NCI-H82 treated with DMSO at 0.1 percent for 48 hours (cell line): ENCODE data around the gene ELF1.

Experiments used
- DNase-seq: peaks from one replicate; lab custom pipeline; 2025; ENCODE audit not compliant: unreplicated experiment; lab: John Stamatoyannopoulos, UW

The ELF1 gene

DNA sequence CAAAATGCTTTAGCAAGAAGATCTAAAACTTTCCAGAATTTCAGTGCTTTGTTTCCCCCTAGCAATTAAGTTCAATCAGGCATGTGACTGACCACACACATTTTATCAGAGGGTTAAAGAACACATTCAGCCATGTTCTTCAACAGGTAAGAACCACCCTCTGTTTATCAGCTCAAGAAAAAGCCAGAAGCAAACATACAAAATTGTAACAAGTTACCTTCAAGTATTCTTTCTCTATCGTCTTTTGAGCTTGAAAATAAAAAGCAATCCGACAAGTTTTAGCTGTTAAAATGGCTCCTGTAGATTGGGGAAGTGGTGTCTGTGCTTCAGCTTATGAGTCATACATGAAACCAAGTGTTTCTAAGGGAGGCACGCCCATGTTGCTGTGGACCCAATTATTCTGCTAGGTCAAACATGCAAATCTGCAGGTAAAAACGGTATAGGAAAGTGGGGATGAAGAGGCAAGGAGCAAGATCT, at the start of gene ELF1:
ELF1 (minus strand) TSS at position 306 of the 477 bp plus-strand sequence. CDS start 37,262 bp downstream, outside the sequence.
- DNase-seq, result no peak

DNA sequence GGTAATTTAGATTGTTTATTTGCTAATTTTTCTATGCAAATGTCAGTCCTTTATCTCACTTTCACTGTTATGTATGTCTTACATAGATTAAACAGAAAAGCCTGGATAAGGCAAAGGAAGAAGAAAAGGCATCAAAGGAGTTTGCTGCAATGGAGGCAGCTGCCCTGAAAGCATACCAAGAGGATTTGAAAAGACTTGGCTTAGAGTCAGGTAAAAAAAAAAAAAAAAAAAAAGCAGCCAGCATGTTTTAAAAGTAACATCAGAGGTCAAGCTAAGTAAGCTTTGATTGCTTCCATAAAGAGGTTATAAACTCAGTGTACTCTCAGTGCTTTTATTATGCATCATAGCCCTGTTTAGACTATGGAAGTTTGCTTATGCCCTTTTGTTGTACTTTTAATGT, 46.0 kb upstream of the ELF1 start:
- DNase-seq, result no peak

DNA sequence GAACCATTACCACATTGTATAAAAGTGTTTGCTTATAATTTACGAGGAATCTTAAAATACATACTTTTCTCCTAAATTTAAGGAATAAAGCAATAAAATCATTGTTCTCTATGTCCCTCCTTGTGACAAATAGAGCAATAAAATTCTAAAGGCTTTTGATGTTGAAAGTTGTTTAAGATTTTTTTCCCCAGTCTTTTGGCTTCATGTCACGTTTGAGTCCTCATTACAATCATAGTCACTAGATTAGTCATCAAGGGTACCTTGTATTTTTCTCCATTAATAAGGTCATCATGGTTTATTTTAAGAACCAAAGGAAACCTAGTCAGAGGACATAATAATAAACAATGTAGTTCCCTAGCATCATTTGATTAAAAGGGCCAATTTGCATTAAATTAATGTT, 45.4 kb upstream of the ELF1 start:
- no peak for DNase-seq

DNA sequence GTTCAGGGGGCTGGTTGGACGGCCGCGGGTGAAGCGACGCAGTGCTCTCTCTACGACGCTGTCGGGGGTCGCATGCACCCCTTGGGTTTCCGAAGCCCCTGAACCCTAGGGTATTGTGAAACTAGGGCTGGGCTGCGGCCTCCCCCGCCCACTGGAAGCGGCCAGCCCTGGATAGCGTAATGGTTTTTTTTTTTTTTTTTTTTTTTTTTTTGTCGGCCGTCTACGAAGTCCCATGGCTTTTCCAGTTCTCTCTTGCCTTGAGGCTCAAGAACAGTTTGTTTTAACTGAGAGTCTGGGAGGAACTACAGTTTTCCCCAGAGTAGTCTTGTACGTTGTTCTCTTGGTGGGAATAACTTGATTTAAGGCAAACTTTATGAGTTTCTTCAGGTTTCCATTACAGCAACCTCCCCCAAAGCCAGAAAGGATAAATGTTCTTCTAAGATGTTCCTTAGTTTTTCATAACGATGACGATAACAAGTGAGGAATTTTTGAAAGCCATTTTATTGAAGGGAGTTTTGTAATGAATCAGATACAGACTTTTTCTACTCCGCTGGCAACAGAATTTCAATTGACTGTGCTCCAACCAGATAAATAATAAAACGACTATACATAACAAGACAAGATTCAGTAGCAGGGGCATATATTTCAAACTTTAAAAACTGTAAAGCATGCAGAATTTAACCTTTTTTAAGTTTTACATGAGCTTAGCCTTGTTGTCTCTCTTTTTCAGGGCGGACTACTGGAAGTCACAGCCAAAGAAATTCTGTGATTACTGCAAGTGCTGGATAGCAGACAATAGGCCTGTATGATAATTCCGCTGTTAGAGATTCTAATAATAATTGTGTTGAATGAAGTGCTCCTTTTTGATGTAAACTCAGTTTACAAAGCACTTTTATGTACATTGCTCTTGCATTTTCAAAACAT, 43.1 kb upstream of the ELF1 start:
- no peak for DNase-seq

DNA sequence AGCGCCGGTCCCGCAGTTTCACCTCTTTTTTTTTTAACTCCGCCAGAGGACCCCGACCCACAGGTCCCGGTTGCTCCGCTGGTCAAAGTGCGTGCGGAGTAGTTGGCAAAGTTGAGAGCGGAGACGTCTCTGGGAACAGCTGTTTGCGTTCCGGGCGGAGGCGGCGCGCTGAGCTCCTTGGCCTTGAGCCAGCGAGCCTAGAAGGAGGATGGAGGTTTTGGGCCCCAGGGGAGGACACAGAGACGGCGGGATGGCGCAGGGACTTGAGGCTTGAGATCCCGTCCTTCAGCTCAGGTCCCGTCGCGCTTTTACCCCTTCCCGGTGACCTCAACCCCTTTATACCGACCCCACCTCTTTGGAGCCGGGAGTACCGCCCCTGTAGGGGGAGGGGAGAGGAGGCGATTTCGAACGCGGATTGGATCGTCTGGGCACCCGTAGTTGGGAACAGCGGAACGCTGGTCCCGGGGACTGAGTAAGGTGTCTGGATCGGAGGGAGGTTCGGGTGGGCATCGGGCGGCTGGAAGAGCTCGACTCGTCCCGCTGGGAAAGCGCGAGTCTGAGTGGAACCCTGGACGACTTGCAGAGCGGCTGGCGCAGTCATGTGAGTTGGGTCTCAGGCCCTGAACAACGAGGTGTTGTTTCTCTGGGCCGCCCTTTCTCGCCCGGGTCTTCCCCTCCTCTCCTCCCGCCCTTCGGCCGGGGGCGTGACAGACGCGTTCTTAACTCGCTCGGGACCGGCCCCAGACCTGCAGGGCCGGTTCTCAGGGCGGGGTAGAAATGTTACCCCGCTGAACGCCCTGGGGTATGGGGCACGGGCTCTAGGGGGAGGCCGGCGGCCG, 42.2 kb upstream of the ELF1 start, which contains the start of gene WBP4:
WBP4 (plus strand) TSS at position 435 of the 839 bp plus-strand sequence; CDS start at position 600, 165 bp downstream.
- peak; percentile 94 for DNase-seq

DNA sequence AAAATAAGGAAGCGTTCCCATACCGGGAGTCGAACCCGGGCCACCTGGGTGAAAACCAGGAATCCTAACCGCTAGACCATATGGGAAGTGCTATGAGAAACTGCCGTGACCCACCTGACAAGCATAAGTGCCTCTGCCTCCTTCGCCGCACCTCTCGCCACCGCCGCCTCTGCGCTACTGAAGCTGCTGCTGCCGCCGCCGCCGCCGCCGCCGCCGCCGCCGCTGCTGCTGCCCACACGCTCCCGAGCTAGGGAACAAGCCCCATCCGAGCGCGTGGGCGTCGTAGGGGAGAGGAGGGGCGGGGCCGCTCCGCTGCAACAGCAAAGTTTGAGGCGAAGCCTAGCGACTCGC, 41.6 kb upstream of the ELF1 start:
- DNase-seq, result peak; percentile 88

DNA sequence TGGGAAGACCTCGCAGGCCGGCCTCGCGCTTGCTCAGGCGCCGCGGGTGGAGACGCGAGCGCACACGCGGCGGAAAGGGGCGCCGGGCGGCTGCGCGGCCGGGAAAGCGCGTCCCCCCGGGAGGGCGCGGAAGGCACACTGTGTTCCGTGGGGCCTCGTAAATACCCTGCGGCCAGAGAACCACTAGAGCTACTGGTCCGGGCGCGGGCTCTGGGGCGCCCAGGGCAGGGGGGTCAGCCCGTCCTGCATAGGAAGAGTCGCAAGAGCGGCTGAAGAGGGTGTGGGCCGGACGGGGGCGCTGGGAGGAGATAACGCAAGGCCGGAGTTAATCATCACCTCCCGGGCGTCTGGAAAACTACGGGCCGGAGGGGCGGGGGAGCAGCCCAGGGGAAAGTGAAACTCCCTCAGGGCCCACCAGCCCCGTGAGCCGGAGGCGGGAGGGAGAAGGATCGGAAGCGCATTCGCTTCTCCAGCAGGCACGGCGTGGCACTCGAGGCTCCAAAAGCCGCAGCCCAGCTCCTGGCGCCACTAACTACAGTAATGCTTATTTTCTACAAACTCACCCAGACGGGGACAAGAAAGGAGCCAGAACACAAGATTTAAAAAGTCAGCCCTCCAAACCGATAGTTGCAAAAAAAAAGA, 41.1 kb upstream of the ELF1 start:
- DNase-seq, result peak; percentile 88

DNA sequence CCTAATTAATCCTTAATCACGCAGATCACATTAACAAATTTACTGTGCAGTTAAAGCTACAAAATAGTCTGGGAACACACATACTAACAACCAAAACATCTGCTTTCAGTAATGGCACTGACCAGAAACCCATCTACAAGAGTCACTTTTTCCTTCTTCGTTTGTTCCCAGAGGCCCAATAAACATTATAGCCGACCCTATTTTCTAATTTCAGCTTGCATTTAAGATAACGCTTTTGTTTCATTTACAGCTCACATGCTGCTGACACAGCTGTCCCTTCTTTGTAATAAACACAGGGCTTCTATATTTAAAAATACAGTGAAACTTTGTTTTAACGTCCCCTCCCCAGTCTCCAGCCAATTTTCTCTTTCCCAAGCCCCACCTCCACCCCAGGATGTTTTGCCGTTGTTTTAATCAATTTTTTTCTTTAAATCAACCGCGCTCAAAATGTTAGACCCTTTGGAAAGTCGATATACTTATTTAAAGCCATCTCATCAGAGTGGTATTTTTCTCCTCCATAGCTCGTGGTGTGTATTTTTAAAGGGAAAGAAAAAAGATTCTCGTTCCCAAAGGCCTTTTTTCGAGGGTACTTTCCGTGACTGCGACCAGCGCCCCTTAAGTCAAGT, 40.5 kb upstream of the ELF1 start:
- DNase-seq, result peak; percentile 45

DNA sequence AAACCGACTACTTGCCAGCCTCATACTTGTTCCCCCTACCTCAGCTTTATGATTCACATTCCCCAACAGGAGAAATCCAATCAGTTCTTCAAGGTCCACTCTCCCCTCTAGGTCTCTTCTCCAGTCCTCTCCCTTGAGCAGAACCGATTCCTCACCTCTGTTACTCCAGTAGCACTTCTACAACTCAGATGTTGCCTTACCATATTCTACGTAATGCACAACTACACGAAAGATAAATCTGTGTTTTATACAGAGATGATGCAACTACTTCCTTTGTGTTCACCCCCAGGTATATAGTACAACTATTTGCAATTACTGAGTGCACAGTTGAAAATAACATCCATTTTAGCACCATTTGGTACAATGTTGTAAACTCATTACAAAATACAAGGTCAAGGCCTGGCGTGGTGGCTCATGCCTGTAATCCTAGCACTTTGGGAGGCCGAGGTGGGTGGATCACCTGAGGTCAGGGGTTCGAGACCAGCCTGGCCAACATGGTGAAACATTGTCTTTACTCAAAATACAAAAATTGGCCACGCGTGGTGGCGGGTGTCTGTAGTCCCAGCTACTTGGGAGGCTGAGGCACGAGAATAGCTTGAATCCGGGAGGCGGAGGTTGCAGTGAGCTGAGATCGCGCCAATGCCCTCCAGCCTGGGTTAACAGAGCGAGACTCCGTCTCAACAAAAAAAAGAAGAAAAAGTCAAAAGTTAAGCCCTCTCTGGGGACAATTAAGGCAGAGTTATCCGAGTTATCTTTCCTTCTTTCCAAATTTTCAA, 39.4 kb upstream of the ELF1 start:
- DNase-seq, result no peak

DNA sequence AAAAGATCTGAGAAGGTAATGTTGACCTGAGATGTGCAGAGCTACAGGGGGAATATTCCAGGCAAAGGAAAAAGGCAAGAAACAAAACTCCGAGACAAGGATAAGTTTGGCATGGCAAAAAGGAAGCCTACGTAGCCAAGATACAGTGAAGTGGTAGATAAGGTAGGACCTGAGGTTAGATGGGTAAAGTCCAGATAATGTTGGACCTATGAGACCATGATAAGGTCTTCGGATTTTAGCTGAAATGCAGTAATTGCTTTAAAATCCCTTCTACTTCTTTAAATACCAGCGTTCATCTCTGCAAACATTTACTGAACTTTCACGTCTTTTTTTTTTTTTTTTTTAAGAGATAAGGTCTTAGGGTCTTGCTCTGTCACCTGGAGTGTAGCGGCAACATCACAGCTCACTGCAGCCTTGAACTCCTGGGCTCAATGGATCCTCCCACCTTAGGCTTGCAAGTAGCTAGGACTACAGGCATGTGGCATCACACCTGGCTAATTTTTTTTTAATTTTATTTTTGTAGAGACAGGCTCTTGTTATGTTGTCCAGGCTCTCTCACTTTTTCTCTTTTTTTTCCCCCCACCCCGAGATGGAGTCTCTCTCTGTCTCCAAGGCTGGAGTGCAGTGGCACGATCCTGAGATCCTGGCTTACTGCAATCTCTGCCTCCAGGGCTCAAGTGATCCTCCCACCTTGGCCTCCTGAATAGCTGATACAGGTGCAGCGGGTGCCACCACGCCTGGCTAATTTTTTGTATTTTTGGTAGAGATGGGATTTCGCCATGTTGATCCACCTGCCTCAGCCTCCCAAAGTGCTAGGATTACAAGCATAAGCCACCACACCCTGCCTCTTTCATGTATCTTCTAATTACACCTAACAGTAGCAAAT, 38.0 kb upstream of the ELF1 start:
- DNase-seq, result no peak

DNA sequence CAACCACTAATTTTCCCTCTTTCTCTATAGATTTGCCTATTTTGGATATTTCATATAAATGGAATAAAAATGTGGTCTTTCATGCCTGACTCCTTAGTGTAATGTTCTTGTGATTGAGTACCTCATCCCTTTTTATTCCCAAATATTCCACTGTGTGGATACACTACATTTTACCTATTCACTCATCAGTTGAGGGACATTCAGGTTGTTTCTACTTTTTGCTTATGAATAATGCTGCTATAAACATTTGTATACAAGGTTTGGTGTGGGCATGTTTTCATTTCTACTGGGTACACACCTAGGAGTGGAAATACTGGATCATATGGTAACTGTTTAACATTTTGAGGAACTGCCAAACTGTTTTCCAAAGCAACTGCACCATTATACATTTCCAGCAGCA, 37.1 kb upstream of the ELF1 start:
- DNase-seq, result no peak

DNA sequence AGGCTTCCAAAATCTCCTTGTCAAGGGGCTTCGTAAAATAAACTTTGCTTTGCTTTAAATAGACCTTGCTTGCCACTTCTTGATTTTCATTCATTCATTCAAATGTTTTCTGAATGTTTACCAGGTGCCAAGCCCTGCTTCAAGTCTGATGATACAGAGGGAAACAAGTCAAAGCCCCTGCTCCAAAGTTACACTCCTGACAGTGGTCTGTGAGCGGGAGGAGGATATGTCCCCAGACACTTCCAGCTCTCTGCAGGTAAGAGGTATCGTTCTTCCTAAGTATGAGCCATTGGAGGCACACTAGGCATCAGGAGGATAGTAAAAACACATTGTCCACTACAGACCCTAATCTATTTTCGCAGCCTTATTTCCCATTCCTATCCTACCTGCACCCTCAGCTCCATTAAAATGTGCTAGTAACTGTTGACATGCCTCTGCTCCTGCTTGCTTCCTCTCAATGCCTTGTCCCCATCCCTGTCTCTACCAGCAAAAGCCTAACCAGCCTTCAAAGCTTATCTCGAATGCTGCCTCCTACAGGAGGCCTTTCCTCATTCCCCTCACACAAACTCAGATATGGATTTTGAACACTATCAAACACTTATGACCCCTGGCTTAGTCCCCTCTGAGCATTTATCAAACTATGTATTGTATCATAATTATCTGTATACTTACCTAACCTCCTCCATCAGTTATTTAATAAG, 36.0 kb upstream of the ELF1 start:
- no peak for DNase-seq

DNA sequence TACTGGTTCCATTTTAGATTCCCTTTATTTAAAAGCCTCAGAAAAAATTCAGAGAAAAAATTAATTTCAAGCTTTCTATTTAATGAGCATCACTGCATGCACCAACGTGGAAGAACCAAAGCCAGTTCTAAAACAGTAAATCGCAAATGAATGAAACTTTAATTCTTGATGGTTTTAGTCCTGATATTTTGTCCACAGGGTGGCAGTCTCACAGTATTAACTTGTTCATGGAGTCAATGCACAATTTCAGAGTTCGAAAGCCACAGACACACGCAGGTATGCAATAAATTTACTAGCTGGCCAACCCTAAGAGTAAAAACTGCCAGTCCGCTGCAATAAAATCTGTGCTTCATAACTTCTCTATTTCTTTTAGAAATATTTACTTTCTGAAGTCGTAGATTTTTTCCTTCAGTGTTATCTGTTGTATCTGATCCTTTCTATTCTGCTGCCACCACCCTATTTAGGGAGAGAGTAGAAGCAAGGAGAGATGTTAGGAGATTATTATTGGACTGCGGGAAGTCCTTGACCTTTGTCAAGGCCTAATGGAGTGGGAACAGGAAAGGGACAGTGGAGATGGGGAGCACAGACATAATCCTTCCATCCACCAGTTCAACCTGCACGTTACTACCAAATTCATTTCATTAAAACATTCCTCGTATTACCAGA, 35.2 kb upstream of the ELF1 start:
- no peak for DNase-seq

DNA sequence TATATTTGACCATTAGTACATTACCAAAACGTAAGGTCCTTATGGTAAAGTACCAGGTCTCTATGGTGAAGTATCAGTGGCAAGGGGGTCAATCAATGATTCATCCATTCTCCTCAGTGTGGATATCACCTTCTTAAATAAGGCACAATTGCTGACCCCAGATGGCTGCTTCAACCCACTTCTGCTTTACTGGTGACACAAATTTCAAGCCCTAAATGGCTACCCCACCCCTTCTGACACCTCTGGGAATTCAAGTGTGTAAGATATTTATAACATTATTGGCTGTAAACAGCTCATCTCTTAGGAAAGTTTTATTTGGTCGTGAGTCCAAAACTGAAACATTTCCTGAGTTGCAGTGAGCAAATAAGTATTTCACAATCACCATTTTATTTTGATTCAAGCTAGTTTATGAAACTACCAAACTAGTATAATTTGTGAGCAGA, 34.3 kb upstream of the ELF1 start:
- no peak for DNase-seq

DNA sequence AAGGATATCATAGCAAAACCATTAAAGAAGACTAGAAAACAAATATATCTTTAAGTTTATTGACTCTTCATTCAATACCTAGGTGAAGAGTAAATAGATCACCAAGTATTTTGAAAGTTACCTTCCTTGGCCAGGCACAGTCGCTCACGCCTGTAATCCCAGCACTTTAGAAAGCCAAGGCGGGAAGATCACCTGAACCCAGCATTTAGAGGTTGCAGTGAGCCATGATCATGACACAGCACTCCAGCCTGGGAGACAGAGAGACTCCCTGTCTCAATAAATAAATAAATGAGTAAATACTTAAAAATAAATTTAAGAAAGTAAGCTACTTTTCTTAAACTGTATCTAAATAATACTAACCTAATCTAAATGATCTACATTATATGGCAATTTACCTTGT, 33.3 kb upstream of the ELF1 start:
- no peak for DNase-seq

DNA sequence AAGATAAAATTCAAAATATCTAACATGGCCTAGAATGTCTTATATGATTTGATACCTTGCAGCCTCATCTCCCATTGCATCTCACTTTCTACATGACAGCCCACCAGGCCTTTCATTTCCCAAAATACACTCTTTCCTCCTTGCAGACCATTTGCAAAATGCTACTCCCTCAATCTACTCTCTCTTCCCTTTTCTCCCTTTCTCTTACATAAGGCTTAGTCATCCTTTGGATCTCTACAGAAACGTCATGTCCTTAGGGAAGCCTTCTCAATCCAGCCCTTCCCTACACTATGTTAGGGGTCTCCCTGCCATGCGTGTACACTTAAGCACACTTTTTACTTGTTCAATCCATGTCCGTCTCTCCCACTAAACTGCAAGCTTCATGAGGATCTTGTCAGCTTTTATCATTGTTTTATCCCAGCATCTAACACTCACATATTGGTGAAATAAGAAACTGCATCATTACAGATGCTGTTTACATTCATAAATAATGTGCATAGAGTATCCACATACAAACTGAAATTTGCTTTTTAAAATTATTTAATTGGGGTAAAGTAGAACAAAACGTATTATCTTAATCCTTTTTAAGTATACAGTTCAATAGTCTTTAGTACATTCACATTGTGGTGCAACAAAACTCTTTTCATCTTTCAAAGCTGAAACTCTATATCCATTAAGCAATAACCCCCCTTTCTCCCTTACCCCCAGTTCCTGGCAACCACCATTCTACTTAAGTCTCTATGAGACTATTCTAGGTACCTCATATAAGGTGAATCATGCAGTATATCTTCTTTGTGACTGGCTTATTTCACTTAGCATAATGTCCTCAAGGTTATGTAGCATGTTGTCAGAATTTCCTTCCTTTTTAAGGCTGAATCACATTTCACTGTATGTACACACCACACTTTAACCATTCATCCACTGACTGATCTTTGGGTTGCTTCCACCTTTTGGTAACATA, 30.6 kb upstream of the ELF1 start:
- DNase-seq, result no peak

DNA sequence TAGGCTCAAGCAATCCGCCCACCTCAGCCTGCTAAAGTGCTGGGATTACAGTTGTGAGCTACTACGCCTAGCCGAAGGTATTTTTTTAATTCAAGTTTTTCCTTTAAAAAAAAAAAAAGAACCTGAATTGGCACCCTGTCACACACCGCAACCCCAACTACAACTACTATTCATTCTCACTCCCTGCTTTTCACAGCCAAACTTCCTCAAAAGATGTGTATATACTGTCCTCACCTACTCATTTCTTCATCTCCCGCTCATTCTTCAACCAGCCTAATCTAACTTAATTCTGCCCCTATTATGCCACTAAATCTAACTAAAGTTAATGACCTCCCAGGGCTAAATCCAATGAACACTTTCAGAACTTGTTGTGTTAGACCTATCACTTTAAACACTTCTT, 29.5 kb upstream of the ELF1 start:
- DNase-seq, result no peak
